ENCODE results near the gene CTSE. TPM values are rescaled to one million over a fixed set of nuclear protein-coding genes. Genes with fewer than 3 reads are reported as not detected.
A peak's percentile ranks its signal among the peaks of the same experiment; 100 is the strongest.

CTSE gene
- polyA plus RNA-seq, 2 of the 4 experiments (the other 2 are of a cell fraction): not detected

DNA sequence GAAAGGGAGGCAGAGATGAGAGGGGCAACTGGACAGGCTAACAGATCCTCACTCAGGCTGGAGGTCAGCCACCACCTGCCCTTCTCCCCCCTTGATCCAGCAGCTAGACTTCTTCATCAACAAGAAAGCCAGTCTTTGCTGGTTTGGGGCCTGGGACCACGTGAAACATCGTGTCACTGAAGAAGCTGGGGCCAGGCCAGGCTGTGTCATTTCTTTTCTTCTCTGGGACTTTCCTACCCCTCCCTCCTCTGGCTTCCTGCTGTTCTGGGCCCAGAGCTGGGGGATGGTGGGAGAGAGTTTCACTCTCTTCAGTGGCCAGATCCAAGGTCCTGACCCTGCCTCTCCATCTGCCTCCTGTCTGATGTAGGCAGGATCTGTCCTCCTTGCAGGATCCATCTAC, 62.3 kb downstream of the CTSE start:
- POLR2A ChIA-PET: no interaction called here
- no peaks in the 10 kb centered on the region for H3K4me1 ChIP-seq
- 8% methylated on average over 2 of the region's 2 CpGs for WGBS (ENCODE audit: missing lambda C conversion rate)
- DNase-seq (ENCODE audit: low read depth in 1 of 2, low spot score in 1 of 2) (no peak), FAIRE-seq (no peak), ATAC-seq (no peak; a peak in 1 of 6 replicates)
- no peaks in the 10 kb centered on the region for H3K9me3 ChIP-seq
- TF ChIP-seq EP300 (IDR thresholded peaks at IDR 0.05) (no peak), RCOR1 (IDR thresholded peaks at IDR 0.05; ENCODE audit: low read depth, low read length) (no peak), NPAS2 (CRISPR knock-in tag; IDR thresholded peaks at IDR 0.05; ENCODE audit: borderline replicate concordance) (no peak), ZFP36 (IDR thresholded peaks at IDR 0.05; ENCODE audit: borderline replicate concordance, partially characterized antibody) (no peak), POLR2A (IDR thresholded peaks at IDR 0.05; ENCODE audit: low read length) (no peak), CHD4 (IDR thresholded peaks at IDR 0.05; ENCODE audit: borderline replicate concordance) (no peak), MAFK (IDR thresholded peaks at IDR 0.05; ENCODE audit: partially characterized antibody) (no peak), ZNF302 (CRISPR knock-in tag; IDR thresholded peaks at IDR 0.05) (no peak), ZC3H11A (IDR thresholded peaks at IDR 0.05) (no peak), FOSL2 (IDR thresholded peaks at IDR 0.05) (no peak), FOSL2 (CRISPR knock-in tag; IDR thresholded peaks at IDR 0.05) (no peak), KDM5A (IDR thresholded peaks at IDR 0.05) (no peak), SREBF2 (IDR thresholded peaks at IDR 0.05) (no peak), KDM1A (IDR thresholded peaks at IDR 0.05; ENCODE audit: low read depth) (no peak)
- TF ChIP-seq, protein P1, sequence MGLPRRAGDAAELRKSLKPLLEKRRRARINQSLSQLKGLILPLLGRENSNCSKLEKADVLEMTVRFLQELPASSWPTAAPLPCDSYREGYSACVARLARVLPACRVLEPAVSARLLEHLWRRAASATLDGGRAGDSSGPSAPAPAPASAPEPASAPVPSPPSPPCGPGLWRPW (IDR thresholded peaks at IDR 0.05): no peak
- TF ChIP-seq, protein P2, sequence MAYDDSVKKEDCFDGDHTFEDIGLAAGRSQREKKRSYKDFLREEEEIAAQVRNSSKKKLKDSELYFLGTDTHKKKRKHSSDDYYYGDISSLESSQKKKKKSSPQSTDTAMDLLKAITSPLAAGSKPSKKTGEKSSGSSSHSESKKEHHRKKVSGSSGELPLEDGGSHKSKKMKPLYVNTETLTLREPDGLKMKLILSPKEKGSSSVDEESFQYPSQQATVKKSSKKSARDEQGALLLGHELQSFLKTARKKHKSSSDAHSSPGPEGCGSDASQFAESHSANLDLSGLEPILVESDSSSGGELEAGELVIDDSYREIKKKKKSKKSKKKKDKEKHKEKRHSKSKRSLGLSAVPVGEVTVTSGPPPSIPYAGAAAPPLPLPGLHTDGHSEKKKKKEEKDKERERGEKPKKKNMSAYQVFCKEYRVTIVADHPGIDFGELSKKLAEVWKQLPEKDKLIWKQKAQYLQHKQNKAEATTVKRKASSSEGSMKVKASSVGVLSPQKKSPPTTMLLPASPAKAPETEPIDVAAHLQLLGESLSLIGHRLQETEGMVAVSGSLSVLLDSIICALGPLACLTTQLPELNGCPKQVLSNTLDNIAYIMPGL (CRISPR knock-in tag; IDR thresholded peaks at IDR 0.05; ENCODE audit: borderline replicate concordance): no peak
- TF ChIP-seq, protein P3, sequence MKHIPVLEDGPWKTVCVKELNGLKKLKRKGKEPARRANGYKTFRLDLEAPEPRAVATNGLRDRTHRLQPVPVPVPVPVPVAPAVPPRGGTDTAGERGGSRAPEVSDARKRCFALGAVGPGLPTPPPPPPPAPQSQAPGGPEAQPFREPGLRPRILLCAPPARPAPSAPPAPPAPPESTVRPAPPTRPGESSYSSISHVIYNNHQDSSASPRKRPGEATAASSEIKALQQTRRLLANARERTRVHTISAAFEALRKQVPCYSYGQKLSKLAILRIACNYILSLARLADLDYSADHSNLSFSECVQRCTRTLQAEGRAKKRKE (CRISPR knock-in tag; IDR thresholded peaks at IDR 0.05; ENCODE audit: low read depth): no peak
- 0 out of 6 replicates have a peak overlapping the region, but pooled peaks of 1 of the 2 experiments have one; percentile 1 for H3K27ac ChIP-seq
- H3K4me2 ChIP-seq: no peak overlapping the region
- CTCF ChIA-PET: interaction anchor here (1.2 to 7.4 kb wide), 4 partner anchors 8 to 42 kb away, joined by 5 to 80 read pairs (median 31); no protein-coding TSS in a partner anchor
- H3K4me3 ChIP-seq: no peak overlapping the region

DNA sequence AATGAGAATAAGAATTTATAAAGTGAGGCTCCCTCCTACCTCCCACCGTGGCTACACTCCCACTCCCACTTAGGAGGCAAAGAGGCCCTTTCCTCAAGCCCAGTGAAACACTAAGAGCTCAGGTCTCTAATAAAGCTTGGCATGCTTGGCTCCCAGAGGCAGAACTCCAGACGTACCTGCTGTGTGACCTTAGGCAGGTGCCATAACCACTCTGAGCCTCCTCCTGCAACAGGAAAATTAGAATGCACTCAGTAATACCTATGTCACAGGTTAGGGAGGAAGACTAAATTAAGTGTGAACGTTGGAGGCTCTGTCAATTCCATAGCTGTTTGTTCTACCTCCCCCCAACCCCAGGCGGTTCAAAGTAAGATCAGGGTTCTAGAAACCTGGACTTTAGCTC, 63.9 kb downstream of the CTSE start:
- TF ChIP-seq KDM1A (IDR thresholded peaks at IDR 0.05; ENCODE audit: low read depth): peak; percentile 32; the same call in 1 of the 2 replicates
- TF ChIP-seq FOSB (CRISPR knock-in tag; IDR thresholded peaks at IDR 0.05): no peak
- TF ChIP-seq ZFP36 (IDR thresholded peaks at IDR 0.05; ENCODE audit: borderline replicate concordance, partially characterized antibody): peak; percentile 46
- ChIA-PET POLR2A (no interaction called here), CTCF (interaction anchor here (0.8 to 7.4 kb wide), 8 partner anchors 9 to 168 kb away, joined by 3 to 80 read pairs (median 4); no protein-coding TSS in a partner anchor)
- Histone ChIP-seq H3K4me2 (no peak overlapping the region), H3K27ac (no peak overlapping the region), H3K4me3 (no peak overlapping the region), H3K9me3 (no peaks in the 10 kb centered on the region), H3K4me1 (no peaks in the 10 kb centered on the region)
- DNase-seq (ENCODE audit: low read depth in 1 of 2, low spot score in 1 of 2) (no peak), FAIRE-seq (no peak), ATAC-seq (no peak)
- 46% methylated on average over 4 of the region's 4 CpGs for WGBS (ENCODE audit: missing lambda C conversion rate)

Other genes starting within 250 kb of the CTSE start
- gene RAB29, start 248.4 kb downstream of the CTSE start, polyA plus RNA-seq (2011; rRNA removed): 9.8 and 13.2 TPM in 2 replicates
- 12.9 to 17.9 TPM (median 14.8 TPM) in 3 replicates for gene RAB29, start 248.4 kb downstream of the CTSE start, polyA plus RNA-seq (2017; fragmentation: RNase III; extraction: RNeasy Plus Mini Kit Qiagen cat#74134 plus additional on column Dnase treatment)
- 23.5 and 26.0 TPM in 2 replicates for gene SLC41A1, start 210.7 kb downstream of the CTSE start, polyA plus RNA-seq (2011; rRNA removed)
- gene SLC41A1, start 210.7 kb downstream of the CTSE start, polyA plus RNA-seq (2017; fragmentation: RNase III; extraction: RNeasy Plus Mini Kit Qiagen cat#74134 plus additional on column Dnase treatment): 25.6 to 26.4 TPM (median 26.1 TPM) in 3 replicates
- not detected in 2 replicates for gene PM20D1, start 173.8 kb downstream of the CTSE start, polyA plus RNA-seq (2011; rRNA removed)
- gene PM20D1, start 173.8 kb downstream of the CTSE start, polyA plus RNA-seq (2017; fragmentation: RNase III; extraction: RNeasy Plus Mini Kit Qiagen cat#74134 plus additional on column Dnase treatment): not detected in 3 replicates
- 0.98 and 1.1 TPM in 2 replicates for gene SLC26A9, start 80.4 kb downstream of the CTSE start, polyA plus RNA-seq (2011; rRNA removed)
- gene SLC26A9, start 80.4 kb downstream of the CTSE start, polyA plus RNA-seq (2017; fragmentation: RNase III; extraction: RNeasy Plus Mini Kit Qiagen cat#74134 plus additional on column Dnase treatment): 0.14 to 0.18 TPM (median 0.16 TPM) in 3 replicates
- 0.04 and 0.08 TPM in 2 replicates for gene RAB7B, start 20.5 kb downstream of the CTSE start, polyA plus RNA-seq (2011; rRNA removed)
- 0.20 to 0.37 TPM (median 0.30 TPM) in 3 replicates for gene RAB7B, start 20.5 kb downstream of the CTSE start, polyA plus RNA-seq (2017; fragmentation: RNase III; extraction: RNeasy Plus Mini Kit Qiagen cat#74134 plus additional on column Dnase treatment)
- gene RHEX, start 29.3 kb upstream of the CTSE start, polyA plus RNA-seq (2011; rRNA removed): not detected in 2 replicates
- not detected in 3 replicates for gene RHEX, start 29.3 kb upstream of the CTSE start, polyA plus RNA-seq (2017; fragmentation: RNase III; extraction: RNeasy Plus Mini Kit Qiagen cat#74134 plus additional on column Dnase treatment)
- not detected in 2 replicates for gene AVPR1B, start 93.5 kb upstream of the CTSE start, polyA plus RNA-seq (2011; rRNA removed)
- gene AVPR1B, start 93.5 kb upstream of the CTSE start, polyA plus RNA-seq (2017; fragmentation: RNase III; extraction: RNeasy Plus Mini Kit Qiagen cat#74134 plus additional on column Dnase treatment): not detected in 3 replicates
- 16.8 and 17.5 TPM in 2 replicates for gene FAM72A, start 178.9 kb upstream of the CTSE start, polyA plus RNA-seq (2011; rRNA removed)
- gene FAM72A, start 178.9 kb upstream of the CTSE start, polyA plus RNA-seq (2017; fragmentation: RNase III; extraction: RNeasy Plus Mini Kit Qiagen cat#74134 plus additional on column Dnase treatment): 18.7 to 20.0 TPM (median 18.8 TPM) in 3 replicates
- gene SRGAP2, start 179.6 kb upstream of the CTSE start, polyA plus RNA-seq (2011; rRNA removed): 12.3 and 18.7 TPM in 2 replicates
- gene SRGAP2, start 179.6 kb upstream of the CTSE start, polyA plus RNA-seq (2017; fragmentation: RNase III; extraction: RNeasy Plus Mini Kit Qiagen cat#74134 plus additional on column Dnase treatment): 16.5 to 20.1 TPM (median 19.6 TPM) in 3 replicates